Inferior parietal cortex (tissue), 1 donor: ENCODE measurements around the gene THY1.
A peak's percentile ranks its signal among the peaks of the same experiment; 100 is the strongest.

Experiments used
- DNase-seq: peaks from one replicate; pipeline ENCODE4 v3.0.0-alpha.2; 2016; ENCODE audit errors: extremely low spot score

THY1 gene

DNA sequence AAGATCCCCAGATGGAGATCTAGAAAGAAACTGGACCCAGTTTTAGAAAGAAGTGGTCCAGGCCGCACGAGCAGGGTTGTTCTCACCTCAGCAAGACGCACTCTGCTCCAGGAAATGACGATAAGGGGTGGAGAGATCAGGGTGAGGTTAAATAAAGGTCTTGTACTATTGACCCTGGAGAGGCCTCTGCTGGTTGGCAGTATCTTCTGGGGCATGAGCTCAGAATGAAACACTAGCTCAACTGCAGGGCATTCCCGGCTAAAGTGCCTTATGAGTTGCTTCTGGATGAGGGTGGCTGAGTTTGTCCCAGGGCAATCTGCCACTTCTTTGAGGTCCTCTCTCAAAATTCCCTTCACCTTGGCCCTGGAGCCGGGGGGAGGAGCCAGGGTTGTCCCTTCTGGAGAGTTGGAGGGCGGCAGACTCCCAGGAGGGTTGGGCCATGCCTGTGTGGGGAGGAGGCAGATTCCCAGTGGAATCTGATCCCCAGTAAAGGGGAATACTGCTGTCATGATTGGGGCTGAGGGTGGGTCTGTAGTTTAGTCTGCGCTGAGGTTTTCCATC, 52.4 kb downstream of the THY1 start:
- DNase-seq, result no peak

- no peak for DNase-seq
These were observed 53.6 kb downstream of the THY1 start for GRCh38 chr11:119369132-119369925.

DNA sequence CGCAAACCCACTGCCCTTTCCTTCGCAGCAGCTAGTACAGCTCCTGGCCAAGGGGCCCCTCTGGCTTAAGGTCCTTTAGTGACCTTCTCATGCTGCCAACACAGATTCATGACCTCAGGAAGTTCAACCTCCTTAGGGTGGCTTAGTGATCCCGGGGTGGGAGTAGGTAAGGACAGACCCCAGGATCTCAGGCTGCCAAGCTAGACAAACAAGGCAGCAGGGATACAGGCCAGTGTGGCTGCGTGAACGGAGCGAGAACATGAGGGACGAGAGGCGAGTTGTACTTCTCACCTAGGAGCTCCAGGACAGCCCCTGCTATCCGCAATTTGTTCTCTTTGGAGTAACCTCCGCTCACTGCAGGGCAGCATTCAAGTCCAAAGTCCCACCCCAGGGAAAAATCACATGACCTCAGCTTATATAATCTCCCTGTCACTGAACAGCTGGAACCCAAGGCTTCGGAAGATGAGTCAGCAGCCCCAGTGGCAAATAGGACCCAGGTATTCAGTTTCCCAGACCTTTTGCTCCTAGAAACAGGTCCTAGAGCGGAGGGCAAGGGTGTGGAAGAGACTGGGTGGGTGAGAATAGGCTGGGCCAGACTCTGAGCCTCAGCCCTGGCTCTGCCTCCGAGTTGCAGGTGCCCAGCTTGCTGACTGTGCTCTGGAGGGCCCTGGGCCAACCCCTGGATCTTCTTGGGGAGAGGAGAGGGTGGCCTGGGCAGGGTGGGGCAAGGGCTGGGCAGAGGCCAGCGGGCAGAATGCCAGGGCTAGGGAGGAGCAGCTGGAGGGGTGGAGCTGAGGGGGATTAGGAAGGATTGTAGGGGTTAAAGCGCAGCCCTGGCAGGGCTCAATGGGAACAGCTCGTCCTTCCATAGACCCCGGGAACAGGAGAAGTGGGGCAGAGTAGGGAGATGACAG, 54.6 kb downstream of the THY1 start:
- peak; percentile 73 for DNase-seq

- no peak for DNase-seq
These were observed 55.3 kb downstream of the THY1 start for GRCh38 chr11:119367661-119368120.
